Stromal cell of bone marrow (primary cell): ENCODE data around the gene GARIN3.
"Not testable (repeated sequence)": the region's sequence is repeated elsewhere in the genome, so short reads cannot be mapped to it uniquely, and the experiment has no call there.

ENCODE experiments used
- DNase-seq: peaks from one replicate; pipeline ENCODE4 v3.0.0-alpha.2; 2012; ENCODE audit warnings: low read depth

Gene GARIN3

DNA sequence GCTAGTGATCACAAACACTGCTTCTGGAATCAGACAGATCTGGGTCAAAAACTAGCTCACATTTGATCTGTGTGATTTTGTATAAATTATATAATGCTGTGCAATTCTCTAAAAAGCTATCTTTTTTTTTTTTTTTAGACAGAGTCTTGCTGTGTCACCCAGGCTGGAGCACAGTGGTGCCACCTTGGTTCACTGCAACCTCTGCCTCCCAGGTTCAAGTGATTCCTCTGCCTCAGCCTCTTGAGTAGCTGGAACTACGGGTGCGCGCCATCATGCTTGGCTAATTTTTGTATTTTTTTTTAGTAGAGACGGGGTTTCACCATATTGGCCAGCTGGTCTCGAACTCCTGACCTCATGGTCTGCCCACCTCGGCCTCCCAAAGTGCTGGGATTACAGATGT lies 19.1 kb upstream of the GARIN3 start:
- not testable (repeated sequence) for DNase-seq

DNA sequence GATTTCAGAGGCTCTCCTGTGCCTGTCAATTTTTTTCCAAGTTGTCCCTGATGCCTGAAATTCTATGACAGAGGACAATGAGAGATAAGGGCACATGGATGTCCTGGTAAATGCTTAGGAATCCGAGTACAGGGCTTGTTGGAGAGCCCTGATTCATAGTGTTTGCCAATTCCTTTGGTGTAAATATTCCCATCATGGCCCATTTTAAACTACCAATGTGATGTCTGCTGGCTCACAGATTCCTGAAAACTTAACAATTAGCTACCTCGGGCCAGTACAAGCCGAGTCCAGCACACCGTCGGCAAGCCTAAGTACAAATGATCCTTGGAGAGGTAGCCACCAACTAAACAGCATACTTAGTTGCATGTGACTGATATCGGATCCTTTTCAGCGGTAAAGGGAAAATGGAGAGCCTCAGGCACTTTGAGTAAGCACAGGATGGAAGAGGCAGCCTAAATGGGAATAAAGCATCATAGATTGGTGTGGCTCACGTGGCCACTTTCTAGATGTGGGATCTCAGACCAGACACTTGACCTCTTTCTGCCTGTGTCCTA lies 18.1 kb upstream of the GARIN3 start:
- DNase-seq, result no peak

DNA sequence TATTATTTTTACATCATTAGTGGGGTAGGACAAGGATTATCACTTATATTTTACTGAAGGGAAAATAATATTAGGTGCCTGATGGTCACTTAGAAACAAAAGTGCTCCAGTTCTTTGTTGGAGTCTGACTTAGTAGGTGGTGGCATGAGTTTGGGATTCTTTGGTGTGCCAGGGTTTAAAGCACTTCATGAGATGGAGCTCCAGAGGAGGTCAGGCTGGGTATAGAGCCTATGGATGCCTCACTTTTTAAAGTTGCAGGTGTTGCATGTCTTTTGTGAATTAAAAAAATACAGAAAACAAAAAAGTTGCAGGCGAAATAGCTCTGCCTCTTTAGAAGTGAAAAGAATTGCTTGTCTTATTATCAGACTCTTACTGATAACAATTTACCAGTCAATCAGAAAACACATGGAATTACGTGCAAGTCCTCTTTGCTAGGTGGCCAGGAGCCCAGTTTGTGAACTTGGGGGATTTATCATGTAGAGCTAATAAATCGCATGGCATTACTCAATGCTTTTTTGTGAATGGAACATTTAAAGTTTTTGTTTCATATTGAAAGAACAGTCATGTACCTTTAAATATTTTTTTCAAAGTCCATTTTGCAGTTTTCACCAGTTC lies 16.2 kb upstream of the GARIN3 start:
- DNase-seq, result no peak

DNA sequence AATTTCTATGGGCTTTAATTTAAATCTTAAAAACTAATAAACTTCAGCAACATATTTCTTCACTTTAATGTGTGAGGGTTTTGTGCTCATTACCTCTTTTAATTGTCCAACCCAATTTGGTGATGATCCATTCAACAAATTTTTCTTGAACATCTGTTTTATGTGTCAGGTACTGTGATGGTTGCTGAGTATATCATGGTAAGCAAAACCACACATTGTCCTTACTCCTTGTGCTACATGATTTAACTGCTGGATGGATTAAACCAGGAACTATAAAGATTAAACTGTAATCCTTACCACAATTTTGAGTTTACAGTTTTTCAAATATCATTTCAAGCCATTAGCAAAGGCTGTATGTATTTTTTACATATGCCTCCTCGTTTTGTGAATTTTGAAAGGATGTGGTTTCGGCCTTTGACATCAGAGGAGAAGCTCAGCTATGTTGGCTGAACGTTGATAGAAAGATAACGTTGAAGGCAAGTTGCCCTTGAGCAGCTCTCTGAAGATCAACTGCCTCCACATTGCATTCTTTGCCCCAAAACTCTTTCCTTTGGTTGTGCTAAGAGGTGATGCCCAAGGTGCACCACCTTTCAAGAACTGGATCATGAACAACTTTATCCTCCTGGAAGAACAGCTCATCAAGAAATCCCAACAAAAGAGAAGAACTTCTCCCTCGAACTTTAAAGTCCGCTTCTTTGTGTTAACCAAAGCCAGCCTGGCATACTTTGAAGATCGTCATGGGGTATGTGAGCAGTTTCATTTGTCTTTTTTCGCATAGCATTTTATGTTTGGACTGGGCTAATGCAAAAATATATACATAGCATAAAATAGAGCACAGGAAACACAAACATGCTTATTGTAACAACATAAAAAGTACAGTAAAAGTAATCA lies 14.6 kb upstream of the GARIN3 start, which contains the start of gene ITK:
Gene ITK, plus strand, starts transcription at position 467 of the 891 bp plus-strand sequence. Its CDS starts 138 bp downstream, at position 605.
- DNase-seq, result no peak

DNA sequence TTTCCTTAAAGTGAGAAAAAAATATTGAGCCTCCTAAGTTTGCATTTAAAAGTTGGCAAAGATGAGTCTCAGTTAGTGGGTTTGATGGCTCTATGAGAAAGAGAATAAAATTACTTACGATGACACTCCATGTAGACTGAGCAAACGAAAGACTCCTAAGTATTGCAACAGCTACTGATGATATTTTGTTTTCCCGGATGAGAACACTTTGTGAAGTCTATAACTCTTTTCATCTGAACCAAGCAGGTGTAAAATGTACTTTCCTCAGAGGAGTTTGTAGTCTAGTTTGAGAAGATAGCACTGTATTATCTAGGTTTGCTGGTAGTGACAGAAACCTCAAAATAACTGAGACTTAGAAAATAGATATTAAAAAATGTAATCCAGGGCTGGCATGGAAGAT lies 12.9 kb upstream of the GARIN3 start:
- DNase-seq, result no peak

DNA sequence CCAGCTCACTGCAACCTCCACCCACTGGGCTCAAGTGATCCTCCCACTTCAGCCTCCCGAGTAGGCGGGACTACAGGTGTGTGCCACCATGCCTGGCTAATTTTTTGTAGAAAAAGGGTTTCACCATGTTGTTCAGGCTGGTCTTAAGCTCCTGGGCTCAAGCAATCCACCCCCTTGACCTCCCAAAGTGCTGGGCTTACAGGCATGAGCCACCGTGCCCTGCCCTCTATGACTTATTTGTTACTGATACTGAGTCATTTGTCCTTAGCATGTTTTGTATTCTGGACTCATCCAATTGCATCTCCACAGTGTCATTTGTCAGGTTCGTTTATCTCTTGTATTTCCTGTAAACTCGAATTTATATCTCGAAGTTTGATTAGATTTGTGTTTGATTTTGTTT lies 11.9 kb upstream of the GARIN3 start:
- no peak for DNase-seq

DNA sequence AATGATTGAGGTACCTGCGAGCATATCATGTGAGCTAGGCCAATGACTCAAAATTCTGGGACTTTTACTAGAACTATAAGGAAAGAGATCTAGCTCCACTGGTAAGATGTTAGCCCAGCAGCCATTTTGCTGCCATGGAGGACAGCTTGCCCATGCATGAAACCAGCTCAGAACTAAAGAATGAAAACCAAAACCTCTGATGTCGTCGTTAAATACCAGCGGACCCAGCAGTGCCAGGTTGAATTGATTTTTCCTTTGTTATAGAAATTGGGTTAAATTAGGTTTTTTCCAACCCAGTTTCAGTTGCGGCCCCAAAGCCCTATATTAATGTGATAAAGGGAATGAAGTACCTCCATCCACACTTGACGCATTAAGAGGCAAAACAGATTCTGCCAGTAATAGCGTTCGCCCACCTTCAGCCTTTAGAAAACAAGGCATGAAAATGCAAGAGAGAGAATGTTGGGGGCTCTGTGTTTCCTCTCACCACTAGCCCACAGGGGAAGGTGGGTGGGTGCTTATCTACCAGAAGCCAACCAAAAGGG lies 9.1 kb upstream of the GARIN3 start:
- DNase-seq, result no peak

DNA sequence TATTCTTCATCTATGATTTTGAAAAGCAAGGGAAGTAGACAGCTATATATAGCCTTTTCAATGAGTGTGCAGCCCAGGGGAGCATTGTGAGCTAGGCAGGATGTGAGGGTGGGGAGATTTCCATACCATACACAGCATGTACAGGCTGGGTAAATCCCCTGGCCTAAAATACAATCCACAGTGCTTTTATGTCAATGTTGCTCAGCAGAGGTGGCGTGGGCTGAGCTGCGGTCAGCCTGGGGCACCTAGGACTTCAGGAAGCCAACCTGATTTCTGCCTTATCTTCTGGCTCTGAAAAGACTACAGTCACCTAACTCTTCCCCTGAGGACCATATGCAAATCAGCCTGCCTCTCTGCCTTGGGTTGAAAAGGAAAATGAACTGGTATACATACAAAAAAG lies 6.3 kb upstream of the GARIN3 start:
- no peak for DNase-seq

DNA sequence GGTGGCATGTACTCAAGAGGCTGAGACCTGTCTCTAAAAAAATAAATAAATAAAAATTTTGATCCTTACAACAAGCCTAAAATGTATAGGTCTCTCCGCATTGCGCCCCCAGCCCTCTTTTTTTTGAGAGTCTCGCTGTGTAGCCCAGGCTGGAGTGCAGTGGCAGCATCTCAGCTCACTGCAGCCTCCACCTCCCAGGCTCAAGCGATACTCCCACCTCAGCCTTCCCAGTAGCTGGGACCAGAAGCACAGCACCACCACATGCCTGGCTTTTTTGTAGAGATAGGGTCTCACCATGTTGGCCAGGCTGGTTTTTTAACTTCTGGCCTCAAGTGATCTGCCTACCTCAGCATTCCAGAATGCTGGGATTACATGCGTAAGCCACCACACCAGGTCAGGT lies 2.2 kb upstream of the GARIN3 start:
- DNase-seq, result no peak

DNA sequence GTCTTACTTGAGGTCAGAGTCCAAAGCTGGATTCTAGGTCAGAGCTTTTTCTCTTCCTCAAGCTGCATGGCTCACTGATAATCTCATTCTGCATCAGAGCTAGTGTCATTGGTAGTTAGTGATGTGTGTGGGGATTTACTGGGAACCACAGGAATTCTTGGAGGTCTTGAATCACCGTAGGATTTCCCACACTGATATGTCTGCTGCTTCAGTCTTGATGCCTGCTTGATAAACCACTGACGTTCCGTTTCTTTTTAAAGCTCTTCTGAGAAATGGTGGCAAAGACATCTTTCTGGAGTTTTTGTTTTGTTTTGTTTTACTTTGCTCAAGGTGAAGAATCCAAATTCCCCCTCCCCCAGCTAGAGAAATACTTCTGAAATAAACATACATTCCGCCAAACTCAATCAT lies 1.2 kb upstream of the GARIN3 start:
- peak; percentile 48 for DNase-seq

DNA sequence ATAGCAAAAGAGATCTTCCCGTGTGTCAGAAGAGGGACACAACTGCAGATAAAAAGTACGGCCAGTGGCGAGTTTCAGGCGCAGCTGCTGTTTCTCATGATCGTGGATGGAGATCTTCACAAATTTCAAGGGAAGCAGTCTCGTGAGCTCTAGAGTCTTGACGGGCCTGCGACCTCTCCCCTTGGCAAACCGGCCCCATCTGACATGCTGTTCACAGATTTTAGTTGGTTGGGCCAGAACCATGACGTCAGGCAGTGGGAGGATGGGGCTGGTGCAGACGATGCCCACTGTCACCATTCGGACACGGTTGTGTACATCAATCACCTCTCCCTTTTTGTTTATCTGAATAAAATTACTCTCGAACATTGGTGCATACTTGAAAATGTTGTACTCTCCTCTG lies 396 bp downstream of the GARIN3 start:
- no peak for DNase-seq

DNA sequence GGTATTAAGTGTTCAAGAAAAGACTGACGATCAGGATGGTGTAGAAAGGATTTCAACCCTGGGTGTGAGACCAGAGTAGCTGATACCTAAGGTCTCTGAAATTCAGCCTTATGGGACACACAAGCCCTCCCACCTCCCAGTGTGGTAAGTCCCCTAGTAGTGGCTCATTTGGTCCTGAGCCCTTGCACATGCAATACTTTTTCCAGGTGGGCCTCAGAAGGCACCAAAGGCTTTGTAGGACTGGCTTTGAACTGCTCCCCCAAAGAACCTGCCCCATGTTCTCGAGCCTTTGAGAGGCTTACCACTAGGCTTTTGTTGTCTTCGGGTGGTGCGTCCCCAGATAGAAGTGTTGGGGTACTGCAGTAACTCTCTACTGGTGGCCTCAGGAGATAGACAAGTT lies 803 bp downstream of the GARIN3 start:
- no peak for DNase-seq

DNA sequence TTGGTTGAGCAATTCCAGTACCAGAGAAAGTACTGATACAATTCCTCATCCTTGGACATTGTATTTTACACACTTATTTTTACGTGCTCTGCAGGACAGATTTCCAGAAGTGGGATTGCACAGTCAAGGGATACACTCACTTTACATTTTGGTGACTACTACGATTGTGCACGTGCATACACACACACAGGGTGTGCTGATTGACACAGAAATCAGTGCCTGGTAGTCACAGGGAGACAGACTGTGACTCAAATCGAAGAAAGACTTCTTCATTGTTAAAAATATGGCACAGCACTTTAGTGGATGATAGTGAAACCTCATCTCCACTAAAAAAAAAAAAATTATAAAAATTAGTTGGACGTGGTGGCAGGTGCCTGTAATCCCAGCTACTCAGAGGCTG lies 1.5 kb downstream of the GARIN3 start:
- no peak for DNase-seq

DNA sequence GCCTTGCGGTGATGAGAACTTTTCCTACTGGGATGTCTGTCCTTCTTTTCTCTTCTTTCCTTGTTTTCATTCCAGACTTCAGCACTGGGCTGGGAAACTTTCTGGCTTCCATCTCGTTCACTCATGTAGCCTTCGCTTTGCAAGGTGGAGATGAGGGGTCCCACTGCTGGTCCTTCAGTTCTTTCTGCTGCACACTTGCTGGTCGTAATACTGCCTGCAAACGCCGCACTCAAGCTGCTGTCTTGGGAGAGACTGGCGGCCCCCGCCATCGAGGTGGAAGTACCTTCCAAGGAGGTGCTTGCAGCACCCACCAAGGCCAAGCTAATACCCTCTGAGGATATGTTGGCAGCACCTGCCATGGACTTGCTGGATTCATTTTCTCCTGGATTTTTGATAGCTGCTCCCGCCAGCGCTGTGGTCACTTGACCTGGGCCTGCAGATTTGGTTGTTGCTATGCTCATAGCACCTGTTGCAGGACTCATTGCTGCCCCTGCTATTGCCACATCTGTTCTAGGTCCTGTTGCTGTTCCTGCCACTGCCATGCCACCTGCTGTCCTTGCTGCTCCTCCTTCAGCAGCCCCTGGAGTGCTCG lies 3.0 kb downstream of the GARIN3 start:
- no peak for DNase-seq

DNA sequence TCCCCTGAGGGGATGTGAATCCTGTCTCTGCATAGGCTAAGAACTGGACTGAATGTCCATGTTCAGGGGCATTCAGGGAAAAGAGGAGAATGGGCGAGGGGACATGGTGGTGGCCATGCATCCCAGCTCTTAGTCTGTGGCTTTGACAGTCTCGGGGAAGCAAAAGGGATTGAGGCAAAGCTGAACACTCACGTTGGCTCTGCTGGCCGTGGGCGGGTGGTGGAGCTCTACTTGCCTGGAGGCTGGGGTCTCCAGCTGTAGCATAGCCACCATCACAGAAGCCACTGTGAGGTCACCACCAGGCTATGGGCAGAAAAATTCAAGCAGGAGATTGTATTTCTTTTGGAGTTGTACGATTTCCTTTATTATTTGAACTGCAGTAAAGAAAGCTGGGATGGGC lies 4.1 kb downstream of the GARIN3 start:
- DNase-seq, result no peak

DNA sequence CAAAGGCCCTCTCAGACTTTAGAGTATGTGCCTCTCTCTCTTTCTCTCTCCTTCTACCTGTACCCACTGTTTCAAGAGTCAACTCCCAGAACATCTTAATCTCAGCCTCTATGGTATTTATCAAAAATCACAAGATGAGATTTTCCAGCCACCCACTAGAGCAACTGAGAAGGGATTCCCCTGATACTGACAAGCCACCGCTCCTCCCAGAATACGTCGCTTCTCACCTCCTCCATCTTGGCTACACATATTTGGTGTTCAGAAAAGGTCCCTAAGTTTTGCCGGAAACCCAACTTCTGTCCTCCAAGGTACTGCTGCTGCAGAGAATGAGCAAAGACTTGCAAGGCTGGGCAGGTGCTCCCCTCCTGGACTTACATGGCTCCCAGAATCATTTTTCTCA lies 6.1 kb downstream of the GARIN3 start:
- no peak for DNase-seq

DNA sequence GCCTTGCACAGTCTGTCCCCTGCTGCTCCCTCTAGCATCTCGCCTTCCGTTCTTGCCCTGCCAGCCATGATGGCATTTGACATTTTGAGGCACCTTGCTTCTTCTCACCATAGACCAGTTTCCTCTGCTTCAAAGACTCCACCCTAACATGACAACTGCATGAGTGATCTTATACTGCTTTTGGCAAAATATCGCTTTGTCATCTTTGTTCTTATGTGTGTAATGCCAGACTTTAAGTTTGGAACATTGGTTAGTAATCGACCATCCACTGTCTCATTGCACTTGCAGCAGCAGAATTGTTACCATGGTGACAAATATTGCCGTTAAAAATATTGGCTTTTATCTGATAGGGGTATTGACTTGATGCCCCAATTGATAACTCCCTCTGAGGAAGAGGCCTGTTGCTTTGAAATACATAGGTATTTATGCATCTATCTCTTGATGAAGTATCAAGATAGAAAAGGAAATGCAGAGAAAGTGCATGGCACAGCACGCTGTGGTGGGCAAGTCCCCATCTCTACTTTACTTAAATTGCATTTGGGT lies 6.8 kb downstream of the GARIN3 start:
- DNase-seq, result no peak

DNA sequence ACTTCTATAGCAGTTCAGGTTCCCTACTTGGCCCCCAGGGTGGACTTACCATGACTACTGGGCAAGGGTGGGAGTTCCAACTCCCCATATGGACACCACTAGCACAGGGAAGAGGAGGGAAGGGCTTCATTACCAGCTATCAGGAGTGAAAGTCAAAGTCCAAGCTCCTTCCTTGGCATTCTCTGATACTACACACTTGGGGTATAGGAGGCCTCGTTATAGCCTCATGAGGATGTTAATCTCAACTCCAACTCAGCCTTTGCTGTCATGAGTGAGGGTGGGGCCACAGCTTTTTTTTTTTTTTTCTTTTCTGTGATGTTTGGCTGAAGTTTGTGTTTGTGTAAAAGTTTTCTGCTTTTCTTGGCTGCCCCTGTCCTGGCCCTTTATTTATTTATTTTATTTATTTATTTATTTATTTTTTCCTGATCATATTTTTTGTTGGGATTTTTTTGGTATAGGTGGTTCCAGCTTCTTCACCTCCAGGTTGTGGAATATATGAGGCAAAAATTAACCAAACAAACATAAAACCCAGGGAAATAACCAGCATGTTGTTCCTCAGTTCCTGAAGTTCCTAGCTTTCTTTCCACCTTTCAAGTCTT lies 8.7 kb downstream of the GARIN3 start:
- no peak for DNase-seq

DNA sequence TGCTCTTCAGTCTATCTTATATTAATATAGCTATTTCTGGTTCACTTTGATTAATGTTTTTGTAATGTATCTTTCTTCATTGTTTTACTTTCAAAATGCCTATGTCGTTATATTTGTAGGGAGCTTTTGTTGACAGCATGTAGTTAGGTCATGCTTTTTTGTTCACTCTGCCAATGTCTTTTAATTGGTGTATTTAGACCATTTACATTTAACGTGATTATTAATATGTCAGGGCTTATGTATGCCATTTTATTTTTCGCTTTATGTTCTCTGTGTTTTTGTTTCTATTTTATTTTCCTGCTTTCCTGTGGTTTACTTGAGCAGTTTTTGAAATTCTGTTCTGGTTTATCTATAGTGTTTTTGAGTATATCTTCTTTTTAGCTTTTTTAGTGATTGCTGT lies 10.8 kb downstream of the GARIN3 start:
- DNase-seq, result no peak

DNA sequence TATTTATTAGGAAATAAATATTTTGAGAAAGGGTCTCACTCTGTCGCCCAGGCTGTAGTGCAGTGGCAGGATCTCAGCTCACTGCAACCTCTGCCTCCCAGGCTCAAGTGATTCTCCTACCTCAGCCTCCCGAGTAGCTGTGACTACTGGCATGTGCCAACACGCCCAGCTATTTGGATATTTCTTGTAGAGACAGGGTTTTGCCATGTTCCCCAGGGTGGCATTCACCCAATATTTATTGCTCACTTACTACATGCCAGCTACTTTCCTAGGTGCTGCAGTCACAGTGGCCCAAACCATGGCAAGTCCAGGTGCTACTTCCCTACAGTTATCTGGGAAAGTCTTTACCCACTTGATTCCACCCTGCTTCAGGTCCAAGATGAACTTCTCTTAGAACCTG lies 15.1 kb downstream of the GARIN3 start:
- DNase-seq, result no peak

DNA sequence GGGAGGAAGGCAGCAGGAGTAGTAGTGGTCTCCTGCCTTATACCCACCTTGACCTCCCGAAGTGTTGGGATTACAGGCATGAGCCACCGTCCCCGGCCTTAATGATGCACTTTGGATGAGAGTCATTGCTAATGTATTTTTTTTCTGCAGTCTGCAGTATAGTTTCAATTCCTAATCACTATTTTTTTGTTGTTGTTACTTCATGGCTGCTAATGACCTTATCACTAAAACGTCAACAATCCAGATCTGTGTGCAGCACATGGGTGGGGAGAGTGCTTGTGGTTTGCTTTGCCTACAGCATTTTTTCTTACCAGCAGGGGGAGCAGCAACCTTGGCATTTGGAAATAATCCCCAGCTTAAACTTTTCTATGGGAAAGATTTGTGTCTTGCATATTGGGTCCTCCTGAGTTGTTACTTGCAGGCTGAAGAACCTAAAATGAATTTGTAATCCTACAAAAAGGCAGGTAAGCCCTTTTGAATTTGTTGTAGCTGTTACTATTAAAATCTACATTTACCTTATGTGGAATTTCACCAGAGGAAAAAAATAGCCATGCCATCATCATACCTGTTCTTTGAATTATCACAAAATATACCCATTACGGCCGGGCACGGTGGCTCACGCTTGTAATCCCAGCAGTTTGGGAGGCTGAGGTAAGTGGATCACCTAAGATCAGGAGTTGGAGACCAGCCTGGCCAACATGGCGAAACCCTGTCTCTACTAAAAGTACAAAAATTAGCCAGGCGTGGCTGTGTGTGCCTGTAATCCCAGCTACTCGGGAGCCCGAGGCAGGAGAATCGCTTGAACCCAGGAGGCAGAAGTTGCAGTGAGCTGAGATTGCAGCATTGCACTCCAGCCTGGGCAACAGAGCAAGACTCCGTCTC lies 17.1 kb downstream of the GARIN3 start:
- peak; percentile 48 for DNase-seq
